Smooth muscle cell (in vitro differentiated cells): ENCODE measurements around the gene SMOC2. TPM values are rescaled to one million over a fixed set of nuclear protein-coding genes. Genes with fewer than 3 reads are reported as not detected.

ENCODE experiments used
- DNase-seq: peaks from one replicate; lab custom pipeline; 2025; ENCODE audit not compliant: unreplicated experiment; lab: John Stamatoyannopoulos, UW
- H2AFZ ChIP-seq: fragments of 200-600 bp; sonication (generic); 2 replicates; pipeline ENCODE4 v1.6.0; 2016; ENCODE audit warnings: antibody characterized with exemption, low read depth, mild to moderate bottlenecking
- H3F3A ChIP-seq: fragments of 200-600 bp; sonication (generic); 2 replicates; pipeline ENCODE4 v1.6.0; 2017; ENCODE audit warnings: antibody characterized with exemption, low read depth
- H3K27ac ChIP-seq: fragments of 200-600 bp; sonication (generic); 2 replicates; pipeline ENCODE4 v1.5.1; 2016; ENCODE audit warnings: low read depth, mild to moderate bottlenecking
- H3K27me3 ChIP-seq: fragments of 200-600 bp; sonication (generic); 2 replicates; pipeline ENCODE4 v1.6.1; 2016; ENCODE audit warnings: low read depth, mild to moderate bottlenecking
- H3K36me3 ChIP-seq: fragments of 200-600 bp; sonication (generic); 2 replicates; pipeline ENCODE4 v1.5.1; 2016; ENCODE audit warnings: low read depth
- H3K4me1 ChIP-seq: fragments of 200-600 bp; sonication (generic); 2 replicates; pipeline ENCODE4 v1.5.1; 2016; ENCODE audit warnings: low read depth
- H3K4me2 ChIP-seq: fragments of 200-600 bp; sonication (generic); 2 replicates; pipeline ENCODE4 v1.6.0; 2016; ENCODE audit warnings: mild to moderate bottlenecking
- H3K4me3 ChIP-seq: fragments of 200-600 bp; sonication (generic); 2 replicates; pipeline ENCODE4 v1.5.1; 2016; ENCODE audit warnings: mild to moderate bottlenecking
- H3K79me2 ChIP-seq: fragments of 200-600 bp; sonication (generic); 2 replicates; pipeline ENCODE4 v1.6.0; 2016; ENCODE audit warnings: low read depth, mild to moderate bottlenecking
- H3K9ac ChIP-seq: fragments of 200-600 bp; sonication (generic); 2 replicates; pipeline ENCODE4 v1.6.0; 2016; ENCODE audit warnings: low read depth
- H3K9me3 ChIP-seq: fragments of 200-600 bp; sonication (generic); replicated peaks from 2 replicates; pipeline ENCODE4 v1.5.1; 2016; ENCODE audit warnings: low read depth
- H4K20me1 ChIP-seq: fragments of 200-600 bp; sonication (generic); 2 replicates; pipeline ENCODE4 v1.6.0; 2016; ENCODE audit warnings: low read depth
- CTCF ChIP-seq: fragments of 200-600 bp; sonication (generic); IDR thresholded peaks from 2 replicates; pipeline ENCODE4 v1.5.1; 2017; ENCODE audit warnings: borderline replicate concordance, mild to moderate bottlenecking, antibody characterized with exemption; ENCODE audit not compliant: insufficient read depth, poor library complexity, severe bottlenecking
- WGBS: methylation state at CpG from one replicate; pipeline ENCODE4 v1.1.7; 2016; ENCODE audit warnings: low lambda C conversion rate; 5-methylcytosine and 5-hydroxymethylcytosine counted together
- polyA plus RNA-seq: library from polyadenylated mRNA; unstranded; fragments of >200 nt; fragmentation: Nextera tagmentation; extraction: Ambion mirVana; gene quantifications from 2 replicates; pipeline ENCODE4 v1.2.1, GENCODE V29; 2016
- total RNA-seq: library from RNA; depleted of rRNA; stranded (reverse); fragments of >200 nt; gene quantifications from 2 replicates; pipeline ENCODE4 v1.2.3, GENCODE V29; 2014

SMOC2 gene
- total and polyA plus RNA-seq, 2 experiments from 2014 or later: 0.63 to 1.2 TPM

- Histone ChIP-seq H3K79me2 (no peaks in the 10 kb centered on the region), H3K9me3 (no peaks in the 10 kb centered on the region), H3K4me1 (peaks cover 6% of the 10 kb centered on the region), H3K4me2 (no peak overlapping the region), H2AFZ (no peak overlapping the region), H3K27ac (no peak overlapping the region), H3K27me3 (peaks cover 13% of the 10 kb centered on the region), H3K9ac (no peak overlapping the region), H3K4me3 (no peak overlapping the region), H3F3A (no peaks in the 10 kb centered on the region), H4K20me1 (no peaks in the 10 kb centered on the region), H3K36me3 (no peaks in the 10 kb centered on the region)
- WGBS: 89% methylated on average over 14 of the region's 14 CpGs
- DNase-seq: no peak
- TF ChIP-seq CTCF: no peak
Measured at GRCh38 chr6:168498161-168498843, 57.3 kb downstream of the SMOC2 start.

GRCh38 chr6:168499045-168499650 lies 58.2 kb downstream of the SMOC2 start:
- no peaks in the 10 kb centered on the region for H4K20me1 ChIP-seq
- H3K4me1 ChIP-seq: peaks cover 6% of the 10 kb centered on the region
- peaks cover 8% of the 10 kb centered on the region for H3K27me3 ChIP-seq
- H3K36me3 ChIP-seq: no peaks in the 10 kb centered on the region
- WGBS: 90% methylated on average over 13 of the region's 13 CpGs
- no peak overlapping the region for H2AFZ ChIP-seq
- no peak overlapping the region for H3K4me2 ChIP-seq
- no peaks in the 10 kb centered on the region for H3F3A ChIP-seq
- H3K27ac ChIP-seq: no peak overlapping the region
- DNase-seq: no peak
- no peak overlapping the region for H3K9ac ChIP-seq
- H3K4me3 ChIP-seq: no peak overlapping the region
- no peaks in the 10 kb centered on the region for H3K9me3 ChIP-seq
- no peaks in the 10 kb centered on the region for H3K79me2 ChIP-seq
- TF ChIP-seq CTCF: no peak

DNA sequence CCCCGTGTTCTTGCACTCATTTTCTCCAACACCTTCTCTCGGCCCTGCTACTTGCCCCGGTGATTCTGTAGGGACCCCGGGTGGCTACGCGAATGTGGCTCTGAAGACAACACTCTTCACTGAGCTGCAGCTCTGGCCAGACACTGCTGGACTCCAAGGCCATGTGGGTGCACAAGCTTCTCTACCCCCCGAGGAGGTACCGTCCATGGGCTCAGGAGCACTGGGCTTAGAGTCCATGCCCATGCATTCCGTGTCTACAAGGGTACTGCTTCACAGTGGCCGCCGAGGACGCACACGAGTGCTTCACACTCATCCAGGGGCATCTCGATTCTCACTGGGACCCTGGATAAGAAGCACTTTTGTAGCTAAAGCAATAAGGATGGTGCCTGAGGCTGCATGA lies 59.5 kb downstream of the SMOC2 start:
- no peak for TF ChIP-seq CTCF
- WGBS: 93% methylated on average over 14 of the region's 14 CpGs
- H3K79me2 ChIP-seq: no peaks in the 10 kb centered on the region

More for the DNA sequence above, 59.5 kb downstream of the SMOC2 start:
- H3K4me2 ChIP-seq: no peak overlapping the region
- H4K20me1 ChIP-seq: no peaks in the 10 kb centered on the region
- no peak overlapping the region for H3K27ac ChIP-seq
- no peaks in the 10 kb centered on the region for H3K9me3 ChIP-seq
- H2AFZ ChIP-seq: no peak overlapping the region
- H3K4me1 ChIP-seq: peaks cover 6% of the 10 kb centered on the region
- no peak for DNase-seq
- no peaks in the 10 kb centered on the region for H3K36me3 ChIP-seq
- no peak overlapping the region for H3K9ac ChIP-seq
- H3K27me3 ChIP-seq: peaks cover 8% of the 10 kb centered on the region
- no peaks in the 10 kb centered on the region for H3F3A ChIP-seq
- no peak overlapping the region for H3K4me3 ChIP-seq
